Vagina (tissue), 2 donors: ENCODE measurements around the gene SPAG17. TPM values are rescaled to one million over a fixed set of nuclear protein-coding genes. Genes with fewer than 3 reads are reported as not detected.

Experiments used
- DNase-seq, 2 donors: peaks; one replicate each; pipeline ENCODE4 v3.0.0-alpha.2; 2017; ENCODE audit errors: extremely low spot score in 2 of 2
- H3K27ac ChIP-seq: fragments of 200-600 bp; sonication (generic); one replicate; pipeline ENCODE4 v1.5.1; 2019
- H3K27me3 ChIP-seq: fragments of 200-600 bp; sonication (generic); one replicate; pipeline ENCODE4 v1.5.1; 2019
- H3K36me3 ChIP-seq, 2 donors: fragments of 200-600 bp; sonication (generic); one replicate each; pipeline ENCODE4 v1.5.1; 2017 to 2019
- H3K4me1 ChIP-seq: fragments of 200-600 bp; sonication (generic); one replicate; pipeline ENCODE4 v1.5.1; 2019
- H3K4me3 ChIP-seq, 2 donors: fragments of 200-600 bp; sonication (generic); 1 replicate in 1 of 2; 2 replicates in 1 of 2; pipeline ENCODE4 v1.5.1; 2016 to 2019
- H3K9me3 ChIP-seq: fragments of 200-600 bp; sonication (generic); one replicate; pipeline ENCODE4 v1.5.1; 2019
- POLR2A ChIP-seq, 2 donors: fragments of 450-650 bp; IDR thresholded peaks; one replicate each; pipeline ENCODE4 v1.6.1; 2017; ENCODE audit warnings: antibody characterized with exemption in 2 of 2, mild to moderate bottlenecking in 2 of 2, moderate library complexity in 2 of 2
- POLR2AphosphoS5 ChIP-seq, 2 donors: sonication (generic); formaldehyde crosslinking; IDR thresholded peaks; one replicate each; pipeline ENCODE4 v1.9.0; 2017; ENCODE audit warnings: antibody characterized with exemption in 2 of 2, mild to moderate bottlenecking in 2 of 2, low read depth in 1 of 2; ENCODE audit not compliant: insufficient read depth in 1 of 2
- intact Hi-C: fragments of 100-400 bp; cut with DNase I; formaldehyde crosslinking; loops from one replicate; pipeline ENCODE4 v1.15.1; 2023
- total RNA-seq: library from RNA; depleted of rRNA; stranded (reverse); fragments of >200 nt; gene quantifications from one replicate; pipeline ENCODE4 v1.2.3, GENCODE V29; 2016
- TF ChIP-seq, protein P1 (sequence below), 3 experiments: fragments of 450-650 bp in 2 of 3; fragments of 200-600 bp in 1 of 3; sonication (generic) in 1 of 3; IDR thresholded peaks; one replicate each; pipeline ENCODE4 v1.5.1; 2017 to 2019; ENCODE audit warnings: antibody characterized with exemption in 3 of 3, mild to moderate bottlenecking in 2 of 3, moderate library complexity in 2 of 3

SPAG17 gene
- total RNA-seq, 1 donor from 2014 or later: 10.1 TPM

DNA sequence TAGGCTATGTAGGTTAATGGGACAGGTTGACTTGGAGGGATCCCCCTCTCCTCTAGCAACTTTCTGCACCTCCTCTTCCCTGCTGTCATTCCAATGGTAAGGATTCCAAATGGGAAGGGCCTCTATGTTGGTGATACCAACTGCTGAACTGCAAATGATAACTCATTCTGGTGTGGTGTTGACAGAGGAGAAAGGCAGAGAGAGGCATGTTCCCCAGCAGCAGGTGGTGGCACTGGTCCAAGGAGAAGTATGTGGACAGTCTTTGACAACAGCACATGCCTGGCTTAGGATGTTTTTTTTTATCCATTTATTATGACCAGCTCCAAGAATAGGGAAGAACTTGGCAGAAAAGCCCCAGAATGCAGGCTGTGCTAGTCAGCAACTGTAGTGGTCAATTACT lies 19.6 kb upstream of the SPAG17 start:
- H3K9me3 ChIP-seq: no peaks in the 10 kb centered on the region
- H3K27ac ChIP-seq: no peak overlapping the region
- no peak for DNase-seq
- intact Hi-C loops: no loop called here
- H3K4me3 ChIP-seq: no peak overlapping the region
- H3K4me1 ChIP-seq: peaks cover 5% of the 10 kb centered on the region
- no peaks in the 10 kb centered on the region for H3K27me3 ChIP-seq
- no peaks in the 10 kb centered on the region for H3K36me3 ChIP-seq
- TF ChIP-seq POLR2A (IDR thresholded peaks at IDR 0.05): no peak
- no peak for TF ChIP-seq POLR2AphosphoS5 (IDR thresholded peaks at IDR 0.05; ENCODE audit: insufficient read depth in 1 of 2, low read depth in 1 of 2)
- TF ChIP-seq, protein P1, sequence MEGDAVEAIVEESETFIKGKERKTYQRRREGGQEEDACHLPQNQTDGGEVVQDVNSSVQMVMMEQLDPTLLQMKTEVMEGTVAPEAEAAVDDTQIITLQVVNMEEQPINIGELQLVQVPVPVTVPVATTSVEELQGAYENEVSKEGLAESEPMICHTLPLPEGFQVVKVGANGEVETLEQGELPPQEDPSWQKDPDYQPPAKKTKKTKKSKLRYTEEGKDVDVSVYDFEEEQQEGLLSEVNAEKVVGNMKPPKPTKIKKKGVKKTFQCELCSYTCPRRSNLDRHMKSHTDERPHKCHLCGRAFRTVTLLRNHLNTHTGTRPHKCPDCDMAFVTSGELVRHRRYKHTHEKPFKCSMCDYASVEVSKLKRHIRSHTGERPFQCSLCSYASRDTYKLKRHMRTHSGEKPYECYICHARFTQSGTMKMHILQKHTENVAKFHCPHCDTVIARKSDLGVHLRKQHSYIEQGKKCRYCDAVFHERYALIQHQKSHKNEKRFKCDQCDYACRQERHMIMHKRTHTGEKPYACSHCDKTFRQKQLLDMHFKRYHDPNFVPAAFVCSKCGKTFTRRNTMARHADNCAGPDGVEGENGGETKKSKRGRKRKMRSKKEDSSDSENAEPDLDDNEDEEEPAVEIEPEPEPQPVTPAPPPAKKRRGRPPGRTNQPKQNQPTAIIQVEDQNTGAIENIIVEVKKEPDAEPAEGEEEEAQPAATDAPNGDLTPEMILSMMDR (IDR thresholded peaks at IDR 0.05): no peak

DNA sequence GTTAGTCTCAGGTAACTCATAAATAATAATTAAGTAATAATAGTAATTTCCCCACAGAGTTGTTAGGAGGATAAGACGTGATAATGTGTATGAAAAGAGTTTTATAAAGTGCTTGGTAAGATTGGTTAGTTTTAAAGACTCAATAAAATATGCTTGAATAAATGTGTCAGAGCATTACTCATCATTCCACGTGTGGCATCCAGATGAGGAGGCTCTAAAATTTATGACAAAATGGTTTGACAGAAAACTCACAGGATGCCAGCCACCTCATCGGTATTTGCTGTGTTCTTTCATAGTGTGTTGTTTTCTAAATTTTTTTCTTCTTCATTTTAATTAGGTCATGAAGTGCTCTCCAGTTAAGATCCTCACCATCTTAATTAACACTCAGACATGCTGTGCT lies 19.1 kb upstream of the SPAG17 start:
- TF ChIP-seq, protein P1 (IDR thresholded peaks at IDR 0.05): no peak
- TF ChIP-seq POLR2AphosphoS5 (IDR thresholded peaks at IDR 0.05; ENCODE audit: insufficient read depth in 1 of 2, low read depth in 1 of 2) (peak in 1 of 2 donors; percentile 29), POLR2A (IDR thresholded peaks at IDR 0.05) (no peak)
- Histone ChIP-seq H3K36me3 (no peaks in the 10 kb centered on the region), H3K27ac (no peak overlapping the region), H3K27me3 (no peaks in the 10 kb centered on the region), H3K4me1 (peaks cover 4% of the 10 kb centered on the region), H3K4me3 (no peak overlapping the region), H3K9me3 (no peaks in the 10 kb centered on the region)
- no peak for DNase-seq
- intact Hi-C loops: no loop called here

DNA sequence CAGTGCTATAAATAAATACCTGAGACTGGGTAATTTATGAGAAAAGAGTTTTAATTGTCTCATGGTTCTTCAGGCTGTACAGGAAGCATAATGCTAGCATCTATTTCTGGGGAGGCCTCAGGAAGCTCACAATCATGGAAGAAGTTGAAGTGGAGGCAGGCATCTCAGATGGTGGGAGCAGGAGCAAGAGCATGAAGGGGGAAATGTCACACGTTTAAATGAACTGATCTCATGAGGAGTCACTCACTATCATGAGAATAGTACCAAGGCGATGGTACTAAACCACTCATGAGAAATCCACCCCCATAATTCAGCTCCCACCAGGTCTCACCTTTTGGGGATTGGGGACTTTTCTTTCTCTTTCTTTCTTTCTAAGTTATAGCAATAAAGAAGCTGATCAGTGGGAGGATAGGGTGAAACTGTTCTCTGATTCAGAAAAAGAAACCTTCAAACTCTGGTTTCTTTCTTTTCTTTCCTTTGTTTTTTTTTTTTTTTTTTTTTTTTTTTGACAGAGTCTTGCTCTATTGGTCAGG lies 17.1 kb upstream of the SPAG17 start:
- no peaks in the 10 kb centered on the region for H3K27me3 ChIP-seq
- no peaks in the 10 kb centered on the region for H3K9me3 ChIP-seq
- DNase-seq: no peak
- no peak overlapping the region for H3K27ac ChIP-seq
- intact Hi-C loops: no loop called here
- TF ChIP-seq, protein P1 (IDR thresholded peaks at IDR 0.05): no peak
- TF ChIP-seq POLR2A (IDR thresholded peaks at IDR 0.05) (no peak), POLR2AphosphoS5 (IDR thresholded peaks at IDR 0.05; ENCODE audit: insufficient read depth in 1 of 2, low read depth in 1 of 2) (no peak)
- no peak overlapping the region for H3K4me3 ChIP-seq
- no peaks in the 10 kb centered on the region for H3K36me3 ChIP-seq
- no peaks in the 10 kb centered on the region for H3K4me1 ChIP-seq

DNA sequence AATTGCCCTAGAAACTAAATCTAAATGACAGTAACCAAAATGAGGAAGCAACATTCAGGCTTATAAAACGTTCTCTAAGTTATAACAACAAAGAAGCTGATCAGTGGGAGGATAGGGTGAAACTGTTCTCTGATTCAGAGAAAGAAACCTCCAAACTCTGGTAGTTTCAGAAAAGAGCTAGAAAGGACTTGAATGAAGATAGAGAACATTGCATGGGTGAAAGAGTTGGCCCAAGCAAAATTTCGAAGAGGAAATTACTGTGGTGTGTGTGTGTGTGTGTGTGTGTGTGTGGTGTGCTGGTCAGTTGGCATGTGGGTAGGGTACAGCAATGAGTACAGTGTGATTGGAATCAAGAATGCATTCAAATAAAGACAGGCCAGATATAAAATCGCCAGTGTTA lies 16.5 kb upstream of the SPAG17 start:
- no peaks in the 10 kb centered on the region for H3K36me3 ChIP-seq
- intact Hi-C loops: no loop called here
- no peak for DNase-seq
- TF ChIP-seq POLR2AphosphoS5 (IDR thresholded peaks at IDR 0.05; ENCODE audit: insufficient read depth in 1 of 2, low read depth in 1 of 2): no peak
- TF ChIP-seq POLR2A (IDR thresholded peaks at IDR 0.05): no peak
- TF ChIP-seq, protein P1 (IDR thresholded peaks at IDR 0.05): no peak
- H3K27me3 ChIP-seq: no peaks in the 10 kb centered on the region
- no peaks in the 10 kb centered on the region for H3K9me3 ChIP-seq
- H3K4me1 ChIP-seq: no peaks in the 10 kb centered on the region
- no peak overlapping the region for H3K27ac ChIP-seq
- H3K4me3 ChIP-seq: no peak overlapping the region

DNA sequence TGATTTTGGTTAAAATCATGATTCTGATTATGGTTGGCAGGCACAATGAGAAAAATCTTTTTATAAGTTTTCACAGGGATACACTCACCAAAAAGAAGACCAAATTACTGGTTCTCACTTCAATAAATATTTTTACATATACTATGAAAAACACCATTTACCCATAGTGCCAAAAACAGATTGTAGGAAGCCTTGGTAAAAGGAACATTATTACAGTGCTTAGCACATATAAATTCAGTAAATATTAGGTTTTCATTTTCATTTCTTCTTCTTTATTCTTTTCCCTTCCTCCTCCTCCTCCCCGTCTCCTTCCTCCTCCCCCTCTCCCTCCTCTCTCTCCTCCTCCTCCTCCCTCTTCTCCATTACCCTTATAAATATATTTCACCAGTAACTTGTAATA lies 15.8 kb upstream of the SPAG17 start:
- Histone ChIP-seq H3K4me3 (no peak overlapping the region), H3K4me1 (no peaks in the 10 kb centered on the region), H3K9me3 (no peaks in the 10 kb centered on the region), H3K36me3 (no peaks in the 10 kb centered on the region), H3K27ac (no peak overlapping the region), H3K27me3 (no peaks in the 10 kb centered on the region)
- no peak for DNase-seq
- intact Hi-C loops: no loop called here
- TF ChIP-seq, protein P1 (IDR thresholded peaks at IDR 0.05): no peak
- no peak for TF ChIP-seq POLR2A (IDR thresholded peaks at IDR 0.05)
- no peak for TF ChIP-seq POLR2AphosphoS5 (IDR thresholded peaks at IDR 0.05; ENCODE audit: insufficient read depth in 1 of 2, low read depth in 1 of 2)
